Gastroesophageal sphincter (tissue), 4 donors: ENCODE results near the gene TXK. TPM values are rescaled to one million over a fixed set of nuclear protein-coding genes. Genes with fewer than 3 reads are reported as not detected.

ENCODE experiments used
- ATAC-seq: fragments of 150-250 bp; one replicate; pipeline ENCODE4 v1.9.1; 2016; ENCODE audit warnings: mild to moderate bottlenecking, moderate library complexity
- H3K27ac ChIP-seq, 4 donors: fragments of 200-600 bp; sonication (generic) in 3 of 4; 1 replicate in 3 of 4; 2 replicates in 1 of 4; pipeline ENCODE4 v1.5.1; 2016 to 2019
- H3K27me3 ChIP-seq: fragments of 200-600 bp; sonication (generic); one replicate; pipeline ENCODE4 v1.5.1; 2019
- H3K36me3 ChIP-seq, 2 donors: fragments of 200-600 bp; sonication (generic); one replicate each; pipeline ENCODE4 v1.5.1; 2019; ENCODE audit warnings: control low read depth in 1 of 2
- H3K4me1 ChIP-seq, 3 donors: fragments of 200-600 bp; sonication (generic); 1 replicate in 2 of 3; 2 replicates in 1 of 3; pipeline ENCODE4 v1.5.1; 2016 to 2019; ENCODE audit warnings: control low read depth in 2 of 3
- H3K4me3 ChIP-seq, 2 donors: fragments of 200-600 bp; sonication (generic); one replicate each; pipeline ENCODE4 v1.5.1; 2019; ENCODE audit warnings: mild to moderate bottlenecking in 1 of 2, moderate library complexity in 1 of 2
- H3K9me3 ChIP-seq, 3 donors: fragments of 200-600 bp; sonication (generic); one replicate each; pipeline ENCODE4 v1.5.1; 2017 to 2019; ENCODE audit warnings: control low read depth in 2 of 3
- EP300 ChIP-seq: sonication (generic); formaldehyde crosslinking; IDR thresholded peaks from one replicate; pipeline ENCODE4 v1.6.1; 2017; ENCODE audit warnings: antibody characterized with exemption, mild to moderate bottlenecking
- POLR2A ChIP-seq, 2 donors: fragments of 450-650 bp; IDR thresholded peaks; one replicate each; pipeline ENCODE4 v1.6.1; 2017; ENCODE audit warnings: antibody characterized with exemption in 2 of 2, mild to moderate bottlenecking in 2 of 2, moderate library complexity in 1 of 2
- POLR2AphosphoS5 ChIP-seq: sonication (generic); formaldehyde crosslinking; IDR thresholded peaks from one replicate; pipeline ENCODE4 v1.6.1; 2017; ENCODE audit warnings: antibody characterized with exemption
- WGBS, 2 donors: methylation state at CpG; one replicate each; pipeline ENCODE4 v1.1.5; 2018; ENCODE audit warnings: low coverage in 1 of 2; 5-methylcytosine and 5-hydroxymethylcytosine counted together
- total RNA-seq, 4 donors: library from RNA; depleted of rRNA; stranded (reverse); fragments of >200 nt; gene quantifications; one replicate each; pipeline ENCODE4 v1.1.0, GENCODE V29; 2016
- TF ChIP-seq, protein P1 (sequence below), 4 experiments: fragments of 200-600 bp in 2 of 4; fragments of 450-650 bp in 2 of 4; sonication (generic) in 1 of 4; IDR thresholded peaks; one replicate each; pipeline ENCODE4 v1.5.1; 2017 to 2019; ENCODE audit warnings: antibody characterized with exemption in 4 of 4, mild to moderate bottlenecking in 2 of 4, moderate library complexity in 2 of 4

TXK gene
- total RNA-seq, 4 donors from 2014 or later, result 0.32 to 0.81 (median 0.39) TPM; not detected in 1

- H3K4me3 ChIP-seq, result no peak overlapping the region
- H3K36me3 ChIP-seq, result peaks cover 0 to 39% of the 10 kb centered on the region in 2 donors
- H3K4me1 ChIP-seq, result peaks cover 0 to 8% (median 0%) of the 10 kb centered on the region in 3 donors
- WGBS, 2 donors, result 95 to 97% methylated on average over 5 of the region's 5 CpGs
- TF ChIP-seq POLR2A (IDR thresholded peaks at IDR 0.05) (no peak), POLR2AphosphoS5 (no peak), EP300 (no peak)
- TF ChIP-seq, protein P1, sequence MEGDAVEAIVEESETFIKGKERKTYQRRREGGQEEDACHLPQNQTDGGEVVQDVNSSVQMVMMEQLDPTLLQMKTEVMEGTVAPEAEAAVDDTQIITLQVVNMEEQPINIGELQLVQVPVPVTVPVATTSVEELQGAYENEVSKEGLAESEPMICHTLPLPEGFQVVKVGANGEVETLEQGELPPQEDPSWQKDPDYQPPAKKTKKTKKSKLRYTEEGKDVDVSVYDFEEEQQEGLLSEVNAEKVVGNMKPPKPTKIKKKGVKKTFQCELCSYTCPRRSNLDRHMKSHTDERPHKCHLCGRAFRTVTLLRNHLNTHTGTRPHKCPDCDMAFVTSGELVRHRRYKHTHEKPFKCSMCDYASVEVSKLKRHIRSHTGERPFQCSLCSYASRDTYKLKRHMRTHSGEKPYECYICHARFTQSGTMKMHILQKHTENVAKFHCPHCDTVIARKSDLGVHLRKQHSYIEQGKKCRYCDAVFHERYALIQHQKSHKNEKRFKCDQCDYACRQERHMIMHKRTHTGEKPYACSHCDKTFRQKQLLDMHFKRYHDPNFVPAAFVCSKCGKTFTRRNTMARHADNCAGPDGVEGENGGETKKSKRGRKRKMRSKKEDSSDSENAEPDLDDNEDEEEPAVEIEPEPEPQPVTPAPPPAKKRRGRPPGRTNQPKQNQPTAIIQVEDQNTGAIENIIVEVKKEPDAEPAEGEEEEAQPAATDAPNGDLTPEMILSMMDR (IDR thresholded peaks at IDR 0.05), result no peak
- no peak overlapping the region for H3K27ac ChIP-seq
- no peak for ATAC-seq
- peaks cover 0 to 26% (median 0%) of the 10 kb centered on the region in 3 donors for H3K9me3 ChIP-seq
- H3K27me3 ChIP-seq, result no peaks in the 10 kb centered on the region
These were observed 18.2 kb upstream of the TXK start for GRCh38 chr4:48152259-48152658.

- no peak for ATAC-seq
These were observed 15.8 kb upstream of the TXK start for GRCh38 chr4:48149827-48150370.

DNA sequence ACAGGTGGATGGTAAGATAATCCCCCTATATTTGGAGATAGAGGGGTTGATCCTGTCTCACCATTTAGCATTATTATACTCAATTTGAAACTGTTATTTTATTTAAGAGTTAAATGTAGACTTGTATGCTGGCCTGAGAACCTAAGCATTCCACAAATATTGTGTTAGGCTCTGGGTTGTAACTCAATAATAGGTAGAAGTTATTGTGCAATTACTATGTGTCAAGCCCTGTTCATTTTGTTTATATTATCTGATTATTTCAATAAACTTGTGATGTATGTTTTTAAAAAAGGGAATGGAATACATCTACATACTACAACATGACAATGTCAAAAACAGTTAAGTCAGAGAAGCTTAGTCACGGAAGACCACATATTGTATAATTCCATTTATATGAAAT, 13.6 kb upstream of the TXK start:
- WGBS, 2 donors, result 83% methylated on average over 1 of the region's 1 CpG; no CpG with 5 or more reads in 1 of the 2 donors
- TF ChIP-seq POLR2AphosphoS5 (no peak), POLR2A (IDR thresholded peaks at IDR 0.05) (no peak), EP300 (no peak)
- TF ChIP-seq, protein P1 (IDR thresholded peaks at IDR 0.05), result no peak
- H3K4me1 ChIP-seq, result peaks cover 0 to 8% (median 0%) of the 10 kb centered on the region in 3 donors
- ATAC-seq, result no peak
- no peak overlapping the region for H3K4me3 ChIP-seq
- H3K36me3 ChIP-seq, result peaks cover 0 to 27% of the 10 kb centered on the region in 2 donors
- no peaks in the 10 kb centered on the region for H3K27me3 ChIP-seq
- H3K27ac ChIP-seq, result no peak overlapping the region
- no peaks in the 10 kb centered on the region for H3K9me3 ChIP-seq

More at GRCh38 chr4:48149827-48150370, 15.8 kb upstream of the TXK start:
- TF ChIP-seq EP300, result no peak
- TF ChIP-seq POLR2AphosphoS5, result no peak
- TF ChIP-seq, protein P1 (IDR thresholded peaks at IDR 0.05), result no peak
- TF ChIP-seq POLR2A (IDR thresholded peaks at IDR 0.05), result no peak
- no peak overlapping the region for H3K4me3 ChIP-seq
- peaks cover 0 to 8% (median 0%) of the 10 kb centered on the region in 3 donors for H3K4me1 ChIP-seq
- 80 to 87% methylated on average over 2 to 3 of the region's 3 CpGs for WGBS, 2 donors
- peaks cover 0 to 30% of the 10 kb centered on the region in 2 donors for H3K36me3 ChIP-seq
- no peak overlapping the region for H3K27ac ChIP-seq
- no peaks in the 10 kb centered on the region for H3K27me3 ChIP-seq
- H3K9me3 ChIP-seq, result peaks cover 0 to 18% (median 0%) of the 10 kb centered on the region in 3 donors

- H3K27me3 ChIP-seq, result no peaks in the 10 kb centered on the region
- H3K4me3 ChIP-seq, result no peak overlapping the region
- H3K27ac ChIP-seq, result no peak overlapping the region
- TF ChIP-seq, protein P1 (IDR thresholded peaks at IDR 0.05), result peak; percentile 34 to 60 (median 42)
- TF ChIP-seq POLR2A (IDR thresholded peaks at IDR 0.05) (no peak), EP300 (no peak)
- ATAC-seq, result no peak
- no peaks in the 10 kb centered on the region for H3K9me3 ChIP-seq
- 55 to 64% methylated on average over 2 of the region's 2 CpGs for whole genome bisulfite sequencing, 2 donors
- peaks cover 0 to 45% of the 10 kb centered on the region in 2 donors for H3K36me3 ChIP-seq
- no peaks in the 10 kb centered on the region for H3K4me1 ChIP-seq
These were observed 7.0 kb upstream of the TXK start for GRCh38 chr4:48141048-48141447.

GRCh38 chr4:48139691-48140090, 5.6 kb upstream of the TXK start:
- Histone ChIP-seq H3K36me3 (peaks cover 0 to 47% of the 10 kb centered on the region in 2 donors), H3K4me3 (no peak overlapping the region), H3K4me1 (no peaks in the 10 kb centered on the region), H3K9me3 (no peaks in the 10 kb centered on the region), H3K27ac (no peak overlapping the region), H3K27me3 (no peaks in the 10 kb centered on the region)
- TF ChIP-seq POLR2A (IDR thresholded peaks at IDR 0.05), result no peak
- TF ChIP-seq, protein P1 (IDR thresholded peaks at IDR 0.05), result no peak
- TF ChIP-seq EP300, result no peak
- no peak for TF ChIP-seq POLR2AphosphoS5
- WGBS, 2 donors, result 22 to 61% methylated on average over 2 to 3 of the region's 3 CpGs
- no peak for ATAC-seq
